ENCODE results near the gene NEDD1. TPM values are rescaled to one million over a fixed set of nuclear protein-coding genes. Genes with fewer than 3 reads are reported as not detected.

NEDD1 gene
- total RNA-seq, 3 donors from 2014 or later (not counting 1 experiment from before 2014, with no cell fraction given): 26.4 to 30.6 (median 29.2) TPM

DNA sequence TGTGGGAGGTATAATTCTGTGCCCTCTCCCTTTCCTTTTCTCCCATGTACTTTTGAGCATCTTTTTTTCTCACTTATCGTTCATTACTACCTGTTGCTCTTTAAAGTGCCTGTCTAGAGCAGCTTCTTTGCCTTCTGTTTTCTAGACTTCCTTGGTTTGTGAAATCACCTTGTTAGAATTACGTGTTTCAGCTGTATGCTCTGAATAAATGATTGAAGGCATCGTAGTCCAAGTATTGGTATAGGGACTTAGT is 1.3 kb downstream of the NEDD1 start:
- Histone ChIP-seq H3K27me3 (ENCODE audit: control insufficient read depth, insufficient read depth, low read length) (no peaks in the 10 kb centered on the region), H3K27ac (ENCODE audit: low read length) (peak overlapping the region; percentile 89), H3K4me1 (ENCODE audit: control insufficient read depth, insufficient read depth, low read length) (peaks cover 14% of the 10 kb centered on the region), H3K4me3 (ENCODE audit: low read length) (no peak overlapping the region), H3K9me3 (ENCODE audit: control insufficient read depth, insufficient read depth, low read length) (no peaks in the 10 kb centered on the region), H3K36me3 (ENCODE audit: control insufficient read depth, insufficient read depth, low read length) (no peaks in the 10 kb centered on the region)
- ATAC-seq (no peak), DNase-seq (no peak)
- intact Hi-C loops (cut with micrococcal nuclease): loop anchor here (5.0 kb wide), 2 partner anchors 506 to 871 kb away; partner anchors contain the start of genes CDK17 and LTA4H
- 80% methylated on average over 3 of the region's 3 CpGs for WGBS (ENCODE audit: insufficient coverage)
- peaks cover 45 to 48% of the 10 kb centered on the region in 2 donors for H3K4me1 Mint-ChIP-seq
- peak overlapping the region; percentile 97 to 98 for H3K27ac Mint-ChIP-seq
- peaks cover 0 to 3% of the 10 kb centered on the region in 2 donors for H3K27me3 Mint-ChIP-seq (ENCODE audit: low read depth in 2 of 2)
- H3K36me3 Mint-ChIP-seq: no peaks in the 10 kb centered on the region
- no peaks in the 10 kb centered on the region for H3K9me3 Mint-ChIP-seq
- TF ChIP-seq, protein P1, sequence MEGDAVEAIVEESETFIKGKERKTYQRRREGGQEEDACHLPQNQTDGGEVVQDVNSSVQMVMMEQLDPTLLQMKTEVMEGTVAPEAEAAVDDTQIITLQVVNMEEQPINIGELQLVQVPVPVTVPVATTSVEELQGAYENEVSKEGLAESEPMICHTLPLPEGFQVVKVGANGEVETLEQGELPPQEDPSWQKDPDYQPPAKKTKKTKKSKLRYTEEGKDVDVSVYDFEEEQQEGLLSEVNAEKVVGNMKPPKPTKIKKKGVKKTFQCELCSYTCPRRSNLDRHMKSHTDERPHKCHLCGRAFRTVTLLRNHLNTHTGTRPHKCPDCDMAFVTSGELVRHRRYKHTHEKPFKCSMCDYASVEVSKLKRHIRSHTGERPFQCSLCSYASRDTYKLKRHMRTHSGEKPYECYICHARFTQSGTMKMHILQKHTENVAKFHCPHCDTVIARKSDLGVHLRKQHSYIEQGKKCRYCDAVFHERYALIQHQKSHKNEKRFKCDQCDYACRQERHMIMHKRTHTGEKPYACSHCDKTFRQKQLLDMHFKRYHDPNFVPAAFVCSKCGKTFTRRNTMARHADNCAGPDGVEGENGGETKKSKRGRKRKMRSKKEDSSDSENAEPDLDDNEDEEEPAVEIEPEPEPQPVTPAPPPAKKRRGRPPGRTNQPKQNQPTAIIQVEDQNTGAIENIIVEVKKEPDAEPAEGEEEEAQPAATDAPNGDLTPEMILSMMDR (IDR thresholded peaks at IDR 0.05): no peak
- peak overlapping the region; percentile 97 for H3K4me3 Mint-ChIP-seq

DNA sequence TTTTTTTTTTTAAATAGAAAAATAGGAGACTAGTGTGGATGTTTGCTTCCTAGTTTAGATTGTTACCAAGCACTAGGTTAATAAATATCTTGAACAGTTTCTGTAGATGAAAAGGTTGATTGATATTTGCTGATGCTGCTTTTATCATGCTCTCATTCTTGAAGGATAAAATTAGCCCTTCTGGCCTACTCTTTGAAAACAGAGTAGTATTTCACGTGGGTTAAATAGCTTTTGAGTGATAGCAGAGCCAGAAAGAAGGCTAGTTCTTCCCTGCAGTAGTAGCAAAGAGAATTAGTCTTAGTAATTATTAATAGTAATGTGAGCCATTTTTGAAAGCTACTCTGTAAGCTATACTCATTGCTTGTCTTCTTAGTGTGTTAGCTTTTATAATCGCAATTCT is 5.2 kb downstream of the NEDD1 start:
- Histone ChIP-seq H3K9me3 (ENCODE audit: control insufficient read depth, insufficient read depth, low read length) (no peaks in the 10 kb centered on the region), H3K36me3 (ENCODE audit: control insufficient read depth, insufficient read depth, low read length) (no peaks in the 10 kb centered on the region), H3K27me3 (ENCODE audit: control insufficient read depth, insufficient read depth, low read length) (no peaks in the 10 kb centered on the region), H3K4me1 (ENCODE audit: control insufficient read depth, insufficient read depth, low read length) (peaks cover 14% of the 10 kb centered on the region), H3K4me3 (ENCODE audit: low read length) (no peak overlapping the region), H3K27ac (ENCODE audit: low read length) (no peak overlapping the region)
- H3K4me3 Mint-ChIP-seq: no peak overlapping the region
- ATAC-seq (no peak), DNase-seq (no peak)
- H3K4me1 Mint-ChIP-seq: peaks cover 59 to 60% of the 10 kb centered on the region in 2 donors
- intact Hi-C loops (cut with micrococcal nuclease): no loop called here
- no peaks in the 10 kb centered on the region for H3K27me3 Mint-ChIP-seq (ENCODE audit: low read depth in 2 of 2)
- no peaks in the 10 kb centered on the region for H3K36me3 Mint-ChIP-seq
- H3K27ac Mint-ChIP-seq: no peak overlapping the region
- TF ChIP-seq, protein P1 (IDR thresholded peaks at IDR 0.05): no peak
- 85% methylated on average over 1 of the region's 2 CpGs for WGBS (ENCODE audit: insufficient coverage)
- H3K9me3 Mint-ChIP-seq: peaks cover 0 to 3% of the 10 kb centered on the region in 2 donors

DNA sequence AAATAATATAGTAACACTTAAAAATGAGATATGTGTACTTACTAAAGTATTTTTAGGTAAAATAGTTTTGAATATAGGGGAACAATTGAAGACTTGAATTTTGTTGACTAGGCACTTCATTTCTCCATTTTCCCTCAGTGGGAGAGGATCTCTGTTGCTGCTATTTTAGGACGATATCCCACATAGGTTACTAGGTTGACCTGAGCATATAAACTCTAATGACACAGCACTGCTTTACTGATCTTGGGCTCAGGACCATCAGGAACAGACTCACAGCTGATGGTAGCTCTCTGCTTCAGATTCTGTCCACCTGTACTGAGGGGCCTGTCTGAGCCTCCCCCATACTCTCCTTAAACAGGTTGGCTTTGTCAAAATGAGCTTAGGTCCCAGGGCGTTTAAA is 5.9 kb downstream of the NEDD1 start:
- no peak overlapping the region for H3K27ac Mint-ChIP-seq
- H3K4me3 Mint-ChIP-seq: no peak overlapping the region
- Histone ChIP-seq H3K27me3 (ENCODE audit: control insufficient read depth, insufficient read depth, low read length) (no peaks in the 10 kb centered on the region), H3K4me1 (ENCODE audit: control insufficient read depth, insufficient read depth, low read length) (peaks cover 9% of the 10 kb centered on the region), H3K36me3 (ENCODE audit: control insufficient read depth, insufficient read depth, low read length) (no peaks in the 10 kb centered on the region), H3K9me3 (ENCODE audit: control insufficient read depth, insufficient read depth, low read length) (no peaks in the 10 kb centered on the region), H3K4me3 (ENCODE audit: low read length) (no peak overlapping the region), H3K27ac (ENCODE audit: low read length) (no peak overlapping the region)
- peaks cover 55% of the 10 kb centered on the region in 2 donors for H3K4me1 Mint-ChIP-seq
- ATAC-seq: no peak
- intact Hi-C loops (cut with micrococcal nuclease): no loop called here
- no peak for DNase-seq
- 87% methylated on average over 2 of the region's 2 CpGs for WGBS (ENCODE audit: insufficient coverage)
- peaks cover 0 to 3% of the 10 kb centered on the region in 2 donors for H3K9me3 Mint-ChIP-seq
- H3K27me3 Mint-ChIP-seq (ENCODE audit: low read depth in 2 of 2): no peaks in the 10 kb centered on the region
- TF ChIP-seq, protein P1 (IDR thresholded peaks at IDR 0.05): no peak
- no peaks in the 10 kb centered on the region for H3K36me3 Mint-ChIP-seq

DNA sequence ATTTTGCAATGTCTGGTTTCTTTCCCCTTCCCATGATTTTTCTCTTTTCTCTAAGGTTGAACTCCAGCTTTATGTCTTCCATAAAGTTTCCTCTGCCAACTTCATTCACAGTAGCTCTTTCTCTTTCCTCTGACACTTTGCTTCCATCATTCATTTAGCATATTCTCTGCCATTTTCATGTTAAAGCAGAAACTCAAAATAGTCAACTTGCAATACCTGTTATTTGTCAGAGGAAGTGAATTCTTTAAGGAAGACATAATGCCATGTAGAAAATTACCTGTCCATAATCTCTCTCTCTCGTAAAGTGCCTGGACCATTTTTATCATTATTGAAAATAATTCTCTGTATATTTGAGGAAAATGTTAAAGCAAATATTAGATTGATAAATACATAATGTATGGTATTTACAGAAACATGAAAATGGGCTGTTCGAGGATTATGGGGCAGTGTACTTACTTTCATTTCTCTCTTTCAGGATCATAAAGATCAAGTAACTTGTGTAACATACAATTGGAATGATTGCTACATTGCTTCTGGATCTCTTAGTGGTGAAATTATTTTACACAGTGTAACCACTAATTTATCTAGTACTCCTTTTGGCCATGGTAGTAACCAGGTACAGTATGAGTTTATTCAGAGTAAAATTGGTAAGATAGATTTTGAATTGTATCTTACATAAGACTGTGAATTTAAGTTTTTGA is 12.6 kb downstream of the NEDD1 start:
- Mint-ChIP-seq H3K9me3 (peaks cover 0 to 3% of the 10 kb centered on the region in 2 donors), H3K36me3 (no peaks in the 10 kb centered on the region), H3K4me3 (no peak overlapping the region), H3K4me1 (peaks cover 30 to 33% of the 10 kb centered on the region in 2 donors), H3K27ac (no peak overlapping the region), H3K27me3 (ENCODE audit: low read depth in 2 of 2) (no peaks in the 10 kb centered on the region)
- intact Hi-C loops (cut with micrococcal nuclease): no loop called here
- no peaks in the 10 kb centered on the region for H3K9me3 ChIP-seq (ENCODE audit: control insufficient read depth, insufficient read depth, low read length)
- TF ChIP-seq, protein P1 (IDR thresholded peaks at IDR 0.05): no peak
- H3K4me3 ChIP-seq (ENCODE audit: low read length): no peak overlapping the region
- DNase-seq (no peak), ATAC-seq (no peak)
- H3K36me3 ChIP-seq (ENCODE audit: control insufficient read depth, insufficient read depth, low read length): peaks cover 5% of the 10 kb centered on the region
- H3K27ac ChIP-seq (ENCODE audit: low read length): no peak overlapping the region
- no peaks in the 10 kb centered on the region for H3K4me1 ChIP-seq (ENCODE audit: control insufficient read depth, insufficient read depth, low read length)
- H3K27me3 ChIP-seq (ENCODE audit: control insufficient read depth, insufficient read depth, low read length): no peaks in the 10 kb centered on the region
- 100% methylated on average over 1 of the region's 2 CpGs for WGBS (ENCODE audit: insufficient coverage)

Measured in natural killer cell (primary cell).